ENCODE results near the gene MARCHF5. TPM values are rescaled to one million over a fixed set of nuclear protein-coding genes. Genes with fewer than 3 reads are reported as not detected.

Gene MARCHF5
- total and polyA plus RNA-seq, 2 donors (not counting 1 experiment from before 2014, with no cell fraction given): 17.3 to 49.1 TPM

- Histone ChIP-seq H3K9me3 (ENCODE audit: control insufficient read depth, insufficient read depth, low read depth, low read length) (no peaks in the 10 kb centered on the region), H3K27ac (ENCODE audit: insufficient read depth, low read length) (no peak overlapping the region), H3K4me2 (ENCODE audit: extremely low read depth, insufficient read depth, low read length) (no peak overlapping the region), H2AFZ (ENCODE audit: low read length) (no peak overlapping the region), H3K4me3 (replicated peaks in 1 of 4; ENCODE audit: control extremely low read depth in 1 of 4, insufficient read depth in 1 of 4, low read depth in 3 of 4, low read length in 4 of 4) (no peak overlapping the region), H3K4me1 (ENCODE audit: control insufficient read depth, extremely low read depth, insufficient read depth, low read length) (no peaks in the 10 kb centered on the region), H4K20me1 (ENCODE audit: control insufficient read depth, extremely low read depth, insufficient read depth, low read length) (no peaks in the 10 kb centered on the region), H3K36me3 (ENCODE audit: control insufficient read depth, insufficient read depth, low read length) (no peaks in the 10 kb centered on the region), H3K9ac (ENCODE audit: insufficient read depth, low read length) (no peak overlapping the region), H3K79me2 (ENCODE audit: control insufficient read depth, insufficient read depth, low read length) (no peaks in the 10 kb centered on the region), H3K27me3 (ENCODE audit: control insufficient read depth, insufficient read depth, low read length) (no peaks in the 10 kb centered on the region)
- DNase-seq (ENCODE audit: low read depth in 2 of 2): no peak
- TF ChIP-seq EZH2 (IDR thresholded peaks at IDR 0.05; ENCODE audit: low read length, missing control alignments) (no peak), CTCF (conservative IDR thresholded peaks at IDR 0.05 in 1 of 2, IDR thresholded peaks at IDR 0.05 in 1 of 2; ENCODE audit: low read depth in 1 of 2, low read length in 2 of 2) (no peak)
Observed at GRCh38 chr10:92366412-92367021, 75.5 kb downstream of the MARCHF5 start.

DNA sequence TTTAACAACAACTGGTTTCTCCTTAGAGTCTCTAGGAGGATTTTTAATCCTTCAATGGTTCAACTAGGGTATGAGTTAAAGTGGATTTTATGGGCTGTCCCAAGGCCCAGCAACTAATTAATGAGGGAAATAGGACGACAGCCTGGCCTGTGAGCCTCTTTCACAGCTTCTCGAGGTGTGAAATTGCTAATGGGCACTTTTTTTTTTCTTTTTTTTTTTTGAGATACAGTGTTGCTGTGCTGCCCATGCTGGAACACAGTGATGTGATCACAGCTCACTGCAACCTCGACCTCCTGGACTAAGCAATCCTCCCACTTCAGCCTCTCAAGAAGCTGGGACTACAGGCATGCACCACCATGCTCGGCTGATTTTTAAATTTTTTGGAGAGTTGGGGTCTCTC, 87.0 kb downstream of the MARCHF5 start:
- Histone ChIP-seq H3K4me3 (replicated peaks in 1 of 4; ENCODE audit: control extremely low read depth in 1 of 4, insufficient read depth in 1 of 4, low read depth in 3 of 4, low read length in 4 of 4) (no peak overlapping the region), H3K79me2 (ENCODE audit: control insufficient read depth, insufficient read depth, low read length) (no peaks in the 10 kb centered on the region), H3K27ac (ENCODE audit: insufficient read depth, low read length) (no peak overlapping the region), H3K9ac (ENCODE audit: insufficient read depth, low read length) (no peak overlapping the region), H4K20me1 (ENCODE audit: control insufficient read depth, extremely low read depth, insufficient read depth, low read length) (no peaks in the 10 kb centered on the region), H3K4me1 (ENCODE audit: control insufficient read depth, extremely low read depth, insufficient read depth, low read length) (no peaks in the 10 kb centered on the region), H3K9me3 (ENCODE audit: control insufficient read depth, insufficient read depth, low read depth, low read length) (no peaks in the 10 kb centered on the region), H3K4me2 (ENCODE audit: extremely low read depth, insufficient read depth, low read length) (no peak overlapping the region), H3K27me3 (ENCODE audit: control insufficient read depth, insufficient read depth, low read length) (no peaks in the 10 kb centered on the region), H2AFZ (ENCODE audit: low read length) (no peak overlapping the region), H3K36me3 (ENCODE audit: control insufficient read depth, insufficient read depth, low read length) (no peaks in the 10 kb centered on the region)
- no peak for TF ChIP-seq EZH2 (IDR thresholded peaks at IDR 0.05; ENCODE audit: low read length, missing control alignments)
- no peak for TF ChIP-seq CTCF (conservative IDR thresholded peaks at IDR 0.05 in 1 of 2, IDR thresholded peaks at IDR 0.05 in 1 of 2; ENCODE audit: low read depth in 1 of 2, low read length in 2 of 2)
- DNase-seq (ENCODE audit: low read depth in 2 of 2): no peak

GRCh38 chr10:92381543-92381954, 90.6 kb downstream of the MARCHF5 start:
- no peak for DNase-seq (ENCODE audit: low read depth in 2 of 2)

More at GRCh38 chr10:92381543-92381954, 90.6 kb downstream of the MARCHF5 start:
- no peak overlapping the region for H3K27ac ChIP-seq (ENCODE audit: insufficient read depth, low read length)
- no peak overlapping the region for H3K4me2 ChIP-seq (ENCODE audit: extremely low read depth, insufficient read depth, low read length)
- no peak overlapping the region for H3K4me3 ChIP-seq (replicated peaks in 1 of 4; ENCODE audit: control extremely low read depth in 1 of 4, insufficient read depth in 1 of 4, low read depth in 3 of 4, low read length in 4 of 4)
- no peak for TF ChIP-seq EZH2 (IDR thresholded peaks at IDR 0.05; ENCODE audit: low read length, missing control alignments)
- H2AFZ ChIP-seq (ENCODE audit: low read length): no peak overlapping the region
- H3K9ac ChIP-seq (ENCODE audit: insufficient read depth, low read length): no peak overlapping the region
- no peaks in the 10 kb centered on the region for H4K20me1 ChIP-seq (ENCODE audit: control insufficient read depth, extremely low read depth, insufficient read depth, low read length)
- H3K27me3 ChIP-seq (ENCODE audit: control insufficient read depth, insufficient read depth, low read length): no peaks in the 10 kb centered on the region
- H3K9me3 ChIP-seq (ENCODE audit: control insufficient read depth, insufficient read depth, low read depth, low read length): no peaks in the 10 kb centered on the region
- no peaks in the 10 kb centered on the region for H3K79me2 ChIP-seq (ENCODE audit: control insufficient read depth, insufficient read depth, low read length)
- no peaks in the 10 kb centered on the region for H3K4me1 ChIP-seq (ENCODE audit: control insufficient read depth, extremely low read depth, insufficient read depth, low read length)
- H3K36me3 ChIP-seq (ENCODE audit: control insufficient read depth, insufficient read depth, low read length): no peaks in the 10 kb centered on the region
